HCT116 (cell line): ENCODE data around the gene PKN3. TPM values are rescaled to one million over a fixed set of nuclear protein-coding genes. Genes with fewer than 3 reads are reported as not detected.

Experiments used
- ATAC-seq: fragments of 200-7000 bp; cut with Tn5 transposase; 2 replicates; pipeline ENCODE4 v1.9.1; 2020; ENCODE audit warnings: mild to moderate bottlenecking, moderate library complexity
- BruUV-seq: library from RNA; stranded (reverse); fragments of 400-500 nt; replicated peaks from 2 replicates; lab custom pipeline; 2021; lab: Mats Ljungman, UMichigan
- CTCF ChIA-PET: fragments of 300-600 bp; sonication (Branson Sonifier 250); formaldehyde crosslinking; loops from one replicate; lab custom pipeline; 2021; ENCODE audit warnings: antibody characterized with exemption; lab: Charles Lee
- POLR2A ChIA-PET: fragments of 300-600, 350-600 bp; sonication (Branson Sonifier 250); formaldehyde crosslinking; loops from one replicate; lab custom pipeline; 2021; ENCODE audit warnings: antibody characterized with exemption; lab: Charles Lee
- RAD21 ChIA-PET, 2 experiments: fragments of 300-600 bp; sonication (Branson Sonifier 250); formaldehyde crosslinking; loops; one replicate each; lab custom pipeline; 2023; ENCODE audit warnings: low total read pairs in 2 of 2; ENCODE audit not compliant: uncharacterized antibody in 2 of 2, unreplicated experiment in 2 of 2, low non-redundant PET in 1 of 2; lab: Charles Lee
- DNase-seq: peaks from one replicate; pipeline ENCODE4 v3.0.0-alpha.2; 2010; ENCODE audit warnings: low read depth, low spot score
- H2AFZ ChIP-seq: fragments of 200-600 bp; shearing (Covaris generic), sonication (generic); 2 replicates; pipeline ENCODE4 v1.6.1; 2017; ENCODE audit warnings: low read depth, mixed run types, mixed read lengths, antibody characterized with exemption, low read length; ENCODE audit not compliant: poor library complexity, severe bottlenecking
- H3K27ac ChIP-seq: 2 replicates; pipeline ENCODE4 v1.5.1; 2012; ENCODE audit warnings: low read depth, low read length
- H3K27me3 ChIP-seq: fragments of 200-600 bp; sonication (generic); 2 replicates; pipeline ENCODE4 v1.6.1; 2016; ENCODE audit warnings: mixed run types, low read length, mixed read lengths; ENCODE audit not compliant: insufficient read depth
- H3K36me3 ChIP-seq, 2 experiments: fragments of 200-500 bp in 1 of 2; fragments of 200-600 bp in 1 of 2; sonication (Bioruptor generic) in 1 of 2; sonication (generic) in 1 of 2; 2 replicates each; pipeline versions ENCODE4 v1.5.1 to v1.6.1; 2014 to 2016; ENCODE audit warnings: low read length in 2 of 2, inconsistent platforms in 1 of 2, mixed read lengths in 1 of 2, mixed run types in 1 of 2; ENCODE audit not compliant: insufficient read depth in 2 of 2, control insufficient read depth in 1 of 2
- H3K4me1 ChIP-seq, 2 experiments: fragments of 200-600 bp in 1 of 2; sonication (generic) in 1 of 2; 2 replicates each; pipeline versions ENCODE4 v1.5.1 to v1.6.1; 2012 to 2017; ENCODE audit warnings: low read length in 2 of 2, inconsistent platforms in 1 of 2, mild to moderate bottlenecking in 1 of 2, mixed read lengths in 1 of 2, mixed run types in 1 of 2, moderate library complexity in 1 of 2; ENCODE audit not compliant: insufficient read depth in 2 of 2, control insufficient read depth in 1 of 2
- H3K4me2 ChIP-seq: fragments of 200-600 bp; sonication (generic); 2 replicates; pipeline ENCODE4 v1.6.1; 2017; ENCODE audit warnings: mixed run types, low read length, mixed read lengths
- H3K4me3 ChIP-seq, 2 experiments: fragments of 200-600 bp in 1 of 2; sonication (generic) in 1 of 2; replicated peaks in 1 of 2; 2 replicates each; pipeline ENCODE4 v1.5.1; 2011 to 2016; ENCODE audit warnings: low read length in 2 of 2, control low read depth in 1 of 2, low read depth in 1 of 2, mild to moderate bottlenecking in 1 of 2, mixed read lengths in 1 of 2, mixed run types in 1 of 2
- H3K79me2 ChIP-seq: fragments of 200-600 bp; sonication (generic); 2 replicates; pipeline ENCODE4 v1.6.1; 2017; ENCODE audit warnings: mild to moderate bottlenecking, mixed run types, low read length, moderate library complexity, mixed read lengths; ENCODE audit not compliant: insufficient read depth
- H3K9ac ChIP-seq: fragments of 200-600 bp; sonication (generic); 2 replicates; pipeline ENCODE4 v1.6.1; 2016; ENCODE audit warnings: low read length, mixed read lengths
- H3K9me2 ChIP-seq: fragments of 200-600 bp; sonication (generic), shearing (Covaris generic); 2 replicates; pipeline ENCODE4 v1.6.1; 2017; ENCODE audit warnings: mixed run types, mild to moderate bottlenecking, moderate library complexity; ENCODE audit not compliant: insufficient read depth
- H3K9me3 ChIP-seq, 2 experiments: fragments of 200-500 bp in 1 of 2; fragments of 200-600 bp in 1 of 2; sonication (Bioruptor generic) in 1 of 2; sonication (generic) in 1 of 2; 2 replicates each; pipeline ENCODE4 v1.6.1; 2014 to 2017; ENCODE audit warnings: low read length in 2 of 2, mixed read lengths in 2 of 2, inconsistent platforms in 1 of 2, low read depth in 1 of 2, mild to moderate bottlenecking in 1 of 2, mixed run types in 1 of 2, moderate library complexity in 1 of 2; ENCODE audit not compliant: control insufficient read depth in 1 of 2, insufficient read depth in 1 of 2
- H4K20me1 ChIP-seq: fragments of 200-600 bp; sonication (generic), shearing (Covaris generic); 2 replicates; pipeline ENCODE4 v1.6.1; 2017; ENCODE audit warnings: mixed run types, mild to moderate bottlenecking, moderate library complexity; ENCODE audit not compliant: insufficient read depth
- CBX3 ChIP-seq: IDR thresholded peaks from 2 replicates; pipeline ENCODE4 v1.6.1; 2012; ENCODE audit warnings: low read depth
- CEBPB ChIP-seq: IDR thresholded peaks from 2 replicates; pipeline ENCODE4 v1.6.1; 2012; ENCODE audit warnings: low read depth
- CTCF ChIP-seq, 3 experiments: fragments of 200-600 bp in 1 of 3; sonication (generic) in 1 of 3; IDR thresholded peaks in 2 of 3; conservative IDR thresholded peaks in 1 of 3; 2 replicates each; pipeline ENCODE4 v1.5.1; 2012 to 2017; ENCODE audit warnings: low read depth in 2 of 3, low read length in 2 of 3, antibody characterized with exemption in 1 of 3, borderline replicate concordance in 1 of 3, control low read depth in 1 of 3, mild to moderate bottlenecking in 1 of 3, mixed read lengths in 1 of 3, mixed run types in 1 of 3, moderate library complexity in 1 of 3; ENCODE audit not compliant: insufficient read depth in 1 of 3
- EGR1 ChIP-seq: IDR thresholded peaks from 2 replicates; pipeline ENCODE4 v1.6.1; 2012; ENCODE audit warnings: low read depth
- ELF1 ChIP-seq: IDR thresholded peaks from 2 replicates; pipeline ENCODE4 v1.6.1; 2012; ENCODE audit warnings: low read depth, borderline replicate concordance
- EZH2 ChIP-seq: fragments of 200-600 bp; sonication (generic); IDR thresholded peaks from 2 replicates; pipeline ENCODE4 v1.6.1; 2017; ENCODE audit warnings: antibody characterized with exemption, mixed run types
- EZH2phosphoT487 ChIP-seq: fragments of 200-600 bp; IDR thresholded peaks from 2 replicates; pipeline ENCODE4 v1.6.1; 2018; ENCODE audit warnings: antibody characterized with exemption, borderline replicate concordance
- FOSL1 ChIP-seq: IDR thresholded peaks from 2 replicates; pipeline ENCODE4 v1.6.1; 2012; ENCODE audit warnings: low read depth
- POLR2A ChIP-seq: IDR thresholded peaks from 2 replicates; pipeline ENCODE4 v1.7.0; 2011; ENCODE audit warnings: borderline replicate concordance; ENCODE audit not compliant: insufficient read depth, insufficient read length; ENCODE audit errors: extremely low read depth
- POLR2AphosphoS5 ChIP-seq: IDR thresholded peaks from 2 replicates; pipeline ENCODE4 v1.6.1; 2011; ENCODE audit warnings: mild to moderate bottlenecking, low read depth, low read length, moderate library complexity
- RAD21 ChIP-seq: IDR thresholded peaks from 2 replicates; pipeline ENCODE4 v1.6.1; 2012; ENCODE audit warnings: low read depth, mild to moderate bottlenecking
- SRF ChIP-seq: IDR thresholded peaks from 2 replicates; pipeline ENCODE4 v1.6.1; 2012; ENCODE audit warnings: low read depth
- TCF7L2 ChIP-seq: IDR thresholded peaks from 2 replicates; pipeline ENCODE4 v1.7.0; 2011; ENCODE audit warnings: borderline replicate concordance, inconsistent platforms; ENCODE audit not compliant: insufficient read depth, insufficient read length; ENCODE audit errors: extremely low read depth
- ZNF274 ChIP-seq: fragments of 200-500 bp; sonication (Bioruptor generic); IDR thresholded peaks from 2 replicates; pipeline ENCODE4 v1.6.1; 2014; ENCODE audit warnings: mild to moderate bottlenecking, low read depth, low read length, inconsistent platforms
- intact Hi-C: fragments of 100-400 bp; cut with micrococcal nuclease; formaldehyde crosslinking; loops from 2 replicates; pipeline ENCODE4 v1.10.0; 2022
- total RNA-seq: library from RNA; stranded (reverse); gene quantifications from one replicate; pipeline ENCODE4 v1.2.1, GENCODE V29; 2021; ENCODE audit not compliant: unreplicated experiment
- TF ChIP-seq, protein P1 (sequence below): IDR thresholded peaks from 2 replicates; pipeline ENCODE4 v1.6.1; 2012; ENCODE audit warnings: low read depth

The PKN3 gene
- total RNA-seq, 1 experiment from 2014 or later: 37.9 TPM

DNA sequence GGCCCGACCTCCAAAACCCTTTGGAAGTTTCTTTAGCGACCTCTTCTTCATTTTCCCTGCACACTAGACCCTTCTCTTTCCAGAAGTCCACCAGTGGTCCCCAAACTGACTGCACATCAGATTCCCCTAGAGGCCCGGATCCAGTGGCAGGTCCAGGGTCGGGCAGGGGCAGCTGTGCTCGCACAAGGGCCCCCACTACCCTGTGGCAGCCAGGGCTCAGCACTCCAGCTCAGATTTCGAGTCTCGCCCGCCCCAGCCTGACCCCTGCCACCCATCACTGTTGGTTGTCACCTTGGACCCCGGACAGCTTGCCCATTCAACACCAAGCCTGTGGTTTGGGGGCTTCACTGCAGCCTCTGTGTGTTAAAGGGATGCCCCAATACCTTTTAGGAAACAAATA, 29.4 kb downstream of the PKN3 start:
- RAD21 ChIA-PET: no interaction called here
- H3K4me1 ChIP-seq: peaks cover 0 to 10% of the 10 kb centered on the region in 2 experiments; a peak in 1 of 4 replicates
- CTCF ChIA-PET: no interaction called here
- H3K27ac ChIP-seq: no peak overlapping the region
- ATAC-seq: no peak
- H3K9me3 ChIP-seq: no peaks in the 10 kb centered on the region
- H3K9me2 ChIP-seq: no peaks in the 10 kb centered on the region
- H3K4me2 ChIP-seq: no peak overlapping the region
- intact Hi-C loops: loop anchor here (5.0 kb wide), 2 partner anchors 84 to 151 kb away; partner anchors contain the start of genes KYAT1 and LRRC8A
- no TSS peak for BruUV-seq
- no peaks in the 10 kb centered on the region for H3K36me3 ChIP-seq
- no peak overlapping the region for H2AFZ ChIP-seq
- POLR2A ChIA-PET: no interaction called here
- no peaks in the 10 kb centered on the region for H3K79me2 ChIP-seq
- no peaks in the 10 kb centered on the region for H3K27me3 ChIP-seq
- H3K4me3 ChIP-seq: no peak overlapping the region
- DNase-seq: no peak
- H3K9ac ChIP-seq: no peak overlapping the region
- no peak for TF ChIP-seq CEBPB
- no peak for TF ChIP-seq ZNF274
- no peak for TF ChIP-seq RAD21
- TF ChIP-seq SRF: no peak
- no peak for TF ChIP-seq POLR2A
- H4K20me1 ChIP-seq: no peaks in the 10 kb centered on the region

GRCh38 chr9:128732576-128732975, 30.3 kb downstream of the PKN3 start:
- Histone ChIP-seq H3K9ac (no peak overlapping the region), H3K4me2 (no peak overlapping the region), H2AFZ (no peak overlapping the region), H3K27ac (no peak overlapping the region), H3K9me3 (no peaks in the 10 kb centered on the region), H4K20me1 (no peaks in the 10 kb centered on the region), H3K4me1 (peaks cover 0 to 10% of the 10 kb centered on the region in 2 experiments; a peak in 1 of 4 replicates), H3K79me2 (no peaks in the 10 kb centered on the region), H3K36me3 (no peaks in the 10 kb centered on the region), H3K4me3 (no peak overlapping the region), H3K27me3 (no peaks in the 10 kb centered on the region), H3K9me2 (no peaks in the 10 kb centered on the region)
- intact Hi-C loops: loop anchor here (5.0 kb wide), 2 partner anchors 85 to 150 kb away; partner anchors contain the start of genes KYAT1 and LRRC8A
- no TSS peak for BruUV-seq
- DNase-seq (no peak), ATAC-seq (no peak)
- CTCF ChIA-PET: interaction anchor here (1.1 to 2.1 kb wide), 9 partner anchors 8 to 260 kb away, joined by 3 to 14 read pairs (median 5); partner anchors contain the start of genes ENDOG, SPOUT1 and ZDHHC12
- POLR2A ChIA-PET: no interaction called here
- RAD21 ChIA-PET: interaction anchor here in 1 of 2 experiments (1.0 kb wide), 1 partner anchor 86 kb away, joined by 3 read pairs; the partner anchor contains the start of gene ENDOG
- TF ChIP-seq EGR1 (no peak), FOSL1 (no peak), ELF1 (no peak), TCF7L2 (no peak), EZH2 (no peak), CTCF (IDR thresholded peaks at IDR 0.05 in 2 of 3, conservative IDR thresholded peaks at IDR 0.05 in 1 of 3; ENCODE audit: borderline replicate concordance in 1 of 3, insufficient read depth in 1 of 3, low read depth in 2 of 3, low read length in 2 of 3) (no peak), ZNF274 (no peak), POLR2AphosphoS5 (no peak), CBX3 (no peak), EZH2phosphoT487 (no peak)
- TF ChIP-seq, protein P1, sequence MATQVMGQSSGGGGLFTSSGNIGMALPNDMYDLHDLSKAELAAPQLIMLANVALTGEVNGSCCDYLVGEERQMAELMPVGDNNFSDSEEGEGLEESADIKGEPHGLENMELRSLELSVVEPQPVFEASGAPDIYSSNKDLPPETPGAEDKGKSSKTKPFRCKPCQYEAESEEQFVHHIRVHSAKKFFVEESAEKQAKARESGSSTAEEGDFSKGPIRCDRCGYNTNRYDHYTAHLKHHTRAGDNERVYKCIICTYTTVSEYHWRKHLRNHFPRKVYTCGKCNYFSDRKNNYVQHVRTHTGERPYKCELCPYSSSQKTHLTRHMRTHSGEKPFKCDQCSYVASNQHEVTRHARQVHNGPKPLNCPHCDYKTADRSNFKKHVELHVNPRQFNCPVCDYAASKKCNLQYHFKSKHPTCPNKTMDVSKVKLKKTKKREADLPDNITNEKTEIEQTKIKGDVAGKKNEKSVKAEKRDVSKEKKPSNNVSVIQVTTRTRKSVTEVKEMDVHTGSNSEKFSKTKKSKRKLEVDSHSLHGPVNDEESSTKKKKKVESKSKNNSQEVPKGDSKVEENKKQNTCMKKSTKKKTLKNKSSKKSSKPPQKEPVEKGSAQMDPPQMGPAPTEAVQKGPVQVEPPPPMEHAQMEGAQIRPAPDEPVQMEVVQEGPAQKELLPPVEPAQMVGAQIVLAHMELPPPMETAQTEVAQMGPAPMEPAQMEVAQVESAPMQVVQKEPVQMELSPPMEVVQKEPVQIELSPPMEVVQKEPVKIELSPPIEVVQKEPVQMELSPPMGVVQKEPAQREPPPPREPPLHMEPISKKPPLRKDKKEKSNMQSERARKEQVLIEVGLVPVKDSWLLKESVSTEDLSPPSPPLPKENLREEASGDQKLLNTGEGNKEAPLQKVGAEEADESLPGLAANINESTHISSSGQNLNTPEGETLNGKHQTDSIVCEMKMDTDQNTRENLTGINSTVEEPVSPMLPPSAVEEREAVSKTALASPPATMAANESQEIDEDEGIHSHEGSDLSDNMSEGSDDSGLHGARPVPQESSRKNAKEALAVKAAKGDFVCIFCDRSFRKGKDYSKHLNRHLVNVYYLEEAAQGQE: no peak
